CD14-positive monocyte (primary cell): ENCODE results near the gene MCC. TPM values are rescaled to one million over a fixed set of nuclear protein-coding genes. Genes with fewer than 3 reads are reported as not detected.

ENCODE experiments used
- DNase-seq, 3 donors: peaks; one replicate each; pipeline ENCODE4 v3.0.0-alpha.2; 2011 to 2022
- H2AFZ ChIP-seq: 2 replicates; pipeline ENCODE4 v1.6.0; 2012; ENCODE audit warnings: mild to moderate bottlenecking, low read depth, low read length, inconsistent platforms; ENCODE audit not compliant: insufficient read depth, poor library complexity, severe bottlenecking
- H3K27ac ChIP-seq, 2 donors: 1 replicate in 1 of 2; 2 replicates in 1 of 2; pipeline ENCODE4 v1.5.1; 2012 to 2013; ENCODE audit warnings: low read length in 2 of 2, control low read depth in 1 of 2, inconsistent platforms in 1 of 2, low read depth in 1 of 2, mild to moderate bottlenecking in 1 of 2
- H3K27me3 ChIP-seq, 2 donors: one replicate each; pipeline versions ENCODE4 v1.6.0 to v1.6.1; 2011 to 2013; ENCODE audit warnings: low read length in 2 of 2; ENCODE audit not compliant: control insufficient read depth in 2 of 2, insufficient read depth in 2 of 2
- H3K36me3 ChIP-seq, 2 donors: replicated peaks in 1 of 2; 1 replicate in 1 of 2; 2 replicates in 1 of 2; pipeline versions ENCODE4 v1.5.1 to v1.6.1; 2012 to 2013; ENCODE audit warnings: low read length in 2 of 2, control low read depth in 1 of 2, inconsistent platforms in 1 of 2, mild to moderate bottlenecking in 1 of 2; ENCODE audit not compliant: insufficient read depth in 2 of 2, control insufficient read depth in 1 of 2
- H3K4me1 ChIP-seq, 2 donors: 1 replicate in 1 of 2; 2 replicates in 1 of 2; pipeline versions ENCODE4 v1.5.1 to v1.6.1; 2012 to 2013; ENCODE audit warnings: low read length in 2 of 2, control low read depth in 1 of 2, inconsistent platforms in 1 of 2, mild to moderate bottlenecking in 1 of 2, moderate library complexity in 1 of 2; ENCODE audit not compliant: insufficient read depth in 2 of 2, control insufficient read depth in 1 of 2
- H3K4me2 ChIP-seq: replicated peaks from 2 replicates; pipeline ENCODE3; 2012; ENCODE audit warnings: low read length, moderate library complexity, mild to moderate bottlenecking; ENCODE audit not compliant: poor library complexity, severe bottlenecking; ENCODE audit errors: extremely low read depth
- H3K4me3 ChIP-seq, 3 experiments: fragments of 200-600 bp in 1 of 3; sonication (generic) in 1 of 3; replicated peaks in 1 of 3; 1 replicate in 2 of 3; 2 replicates in 1 of 3; pipeline ENCODE4 v1.5.1; 2011 to 2013; ENCODE audit warnings: low read length in 3 of 3, mild to moderate bottlenecking in 3 of 3, control low read depth in 2 of 3, low read depth in 2 of 3, inconsistent platforms in 1 of 3, moderate library complexity in 1 of 3
- H3K79me2 ChIP-seq: 2 replicates; pipeline ENCODE4 v1.6.0; 2012; ENCODE audit warnings: mild to moderate bottlenecking, control low read depth, inconsistent platforms, low read length, moderate library complexity; ENCODE audit not compliant: insufficient read depth
- H3K9ac ChIP-seq: 2 replicates; pipeline ENCODE4 v1.6.0; 2017; ENCODE audit warnings: low read length, mild to moderate bottlenecking; ENCODE audit not compliant: insufficient read depth, poor library complexity, severe bottlenecking
- H3K9me3 ChIP-seq, 2 donors: replicated peaks in 1 of 2; 1 replicate in 1 of 2; 2 replicates in 1 of 2; pipeline versions ENCODE4 v1.5.1 to v1.6.1; 2012 to 2013; ENCODE audit warnings: low read length in 2 of 2, control low read depth in 1 of 2; ENCODE audit not compliant: control insufficient read depth in 1 of 2, insufficient read depth in 1 of 2
- H4K20me1 ChIP-seq: 2 replicates; pipeline ENCODE4 v1.6.0; 2012; ENCODE audit warnings: mild to moderate bottlenecking, low read length, control low read depth, moderate library complexity; ENCODE audit not compliant: insufficient read depth
- H3K27ac Mint-ChIP-seq, 7 donors: one replicate each; pipeline ENCODE4 v1.8.0; 2020; ENCODE audit warnings: mild to moderate bottlenecking in 7 of 7, mixed read lengths in 7 of 7, moderate library complexity in 6 of 7, inconsistent platforms in 2 of 7
- H3K27me3 Mint-ChIP-seq, 3 donors: one replicate each; pipeline ENCODE4 v1.8.0; 2021 to 2022; ENCODE audit warnings: low read depth in 3 of 3, mild to moderate bottlenecking in 3 of 3, mixed read lengths in 3 of 3, moderate library complexity in 3 of 3, inconsistent platforms in 1 of 3
- H3K36me3 Mint-ChIP-seq, 2 donors: one replicate each; pipeline ENCODE4 v1.8.0; 2020; ENCODE audit warnings: mixed read lengths in 2 of 2, inconsistent platforms in 1 of 2, mild to moderate bottlenecking in 1 of 2
- H3K4me1 Mint-ChIP-seq: one replicate; pipeline ENCODE4 v1.8.0; 2020; ENCODE audit warnings: mild to moderate bottlenecking, mixed read lengths
- H3K4me3 Mint-ChIP-seq, 2 donors: one replicate each; pipeline ENCODE4 v1.8.0; 2020; ENCODE audit warnings: mild to moderate bottlenecking in 2 of 2, mixed read lengths in 2 of 2, moderate library complexity in 1 of 2
- H3K9me3 Mint-ChIP-seq, 7 donors: one replicate each; pipeline ENCODE4 v1.8.0; 2020 to 2022; ENCODE audit warnings: mixed read lengths in 7 of 7, mild to moderate bottlenecking in 6 of 7, moderate library complexity in 6 of 7, inconsistent platforms in 2 of 7
- CTCF ChIP-seq: fragments of 200-600 bp; IDR thresholded peaks from one replicate; pipeline ENCODE4 v1.8.0; 2022; ENCODE audit warnings: antibody characterized with exemption, mild to moderate bottlenecking
- WGBS: methylation state at CpG from one replicate; pipeline ENCODE4 v1.1.5; 2013; ENCODE audit warnings: missing lambda C conversion rate; ENCODE audit not compliant: insufficient coverage; 5-methylcytosine and 5-hydroxymethylcytosine counted together
- intact Hi-C, 2 donors: fragments of 100-400 bp; cut with micrococcal nuclease; formaldehyde crosslinking; loops; one replicate each; pipeline versions ENCODE4 v1.15.0 to v1.15.1; 2023
- polyA plus RNA-seq, 3 donors: library from polyadenylated mRNA; depleted of rRNA in 1 of 3; unstranded in 2 of 3; stranded (reverse) in 1 of 3; fragments of 300-500 nt in 2 of 3; fragments of >200 nt in 1 of 3; fragmentation: Illumina TruSeq in 2 of 3; gene quantifications; 1 replicate in 2 of 3; 2 replicates in 1 of 3; pipeline ENCODE4 v1.2.3, GENCODE V29; 2012 to 2021

The MCC gene
- polyA plus RNA-seq, 3 donors = 0.09 TPM; not detected in 2

GRCh38 chr5:113527746-113528145 lies 39.5 kb upstream of the MCC start:
- H4K20me1 ChIP-seq = no peaks in the 10 kb centered on the region
- Mint-ChIP-seq H3K9me3 (peaks cover 4 to 19% (median 7%) of the 10 kb centered on the region in 7 donors), H3K4me1 (peaks cover 10% of the 10 kb centered on the region), H3K36me3 (peaks cover 27 to 39% of the 10 kb centered on the region in 2 donors), H3K4me3 (no peak overlapping the region), H3K27ac (no peak overlapping the region), H3K27me3 (peaks cover 0 to under 1% (median 0%) of the 10 kb centered on the region in 3 donors)
- no peak overlapping the region for H3K4me3 ChIP-seq
- H3K36me3 ChIP-seq = peaks cover 6 to 31% of the 10 kb centered on the region in 2 donors
- H3K9me3 ChIP-seq = peaks cover 6 to 9% of the 10 kb centered on the region in 2 donors
- no peak overlapping the region for H3K9ac ChIP-seq
- H3K27me3 ChIP-seq = no peaks in the 10 kb centered on the region
- DNase-seq = no peak
- peaks cover 12% of the 10 kb centered on the region for H3K79me2 ChIP-seq
- intact Hi-C loops = no loop called here
- no peak overlapping the region for H2AFZ ChIP-seq
- H3K4me1 ChIP-seq = peaks cover 15 to 21% of the 10 kb centered on the region in 2 donors
- no peak overlapping the region for H3K4me2 ChIP-seq
- H3K27ac ChIP-seq = no peak overlapping the region
- 94% methylated on average over 2 of the region's 5 CpGs for WGBS
- TF ChIP-seq CTCF = no peak

- Histone ChIP-seq H3K27me3 (no peaks in the 10 kb centered on the region), H4K20me1 (no peaks in the 10 kb centered on the region), H3K9ac (no peak overlapping the region), H2AFZ (no peak overlapping the region), H3K4me1 (peaks cover 15 to 21% of the 10 kb centered on the region in 2 donors), H3K36me3 (peaks cover 5 to 26% of the 10 kb centered on the region in 2 donors), H3K27ac (no peak overlapping the region), H3K4me3 (no peak overlapping the region), H3K79me2 (peaks cover 24% of the 10 kb centered on the region), H3K9me3 (peaks cover 6 to 8% of the 10 kb centered on the region in 2 donors), H3K4me2 (no peak overlapping the region)
- Mint-ChIP-seq H3K27ac (no peak overlapping the region), H3K9me3 (peaks cover 4 to 17% (median 6%) of the 10 kb centered on the region in 7 donors), H3K27me3 (no peaks in the 10 kb centered on the region), H3K4me1 (peaks cover 10% of the 10 kb centered on the region), H3K36me3 (peaks cover 20 to 33% of the 10 kb centered on the region in 2 donors), H3K4me3 (no peak overlapping the region)
- no peak for TF ChIP-seq CTCF
- WGBS = 100% methylated on average over 1 of the region's 4 CpGs
- intact Hi-C loops = no loop called here
- no peak for DNase-seq
Measured at GRCh38 chr5:113526421-113526820, 38.2 kb upstream of the MCC start.
